Measurements from ENCODE around the gene UTP18. TPM values are rescaled to one million over a fixed set of nuclear protein-coding genes. Genes with fewer than 3 reads are reported as not detected.
"Not testable (repeated sequence)": the region's sequence is repeated elsewhere in the genome, so short reads cannot be mapped to it uniquely, and the experiment has no call there.

Gene UTP18
- total and polyA plus RNA-seq, 9 of the 15 experiments (the other 6 are each of a cell fraction or from before 2014, with no cell fraction given): 31.1 to 99.2 (median 66.7) TPM

DNA sequence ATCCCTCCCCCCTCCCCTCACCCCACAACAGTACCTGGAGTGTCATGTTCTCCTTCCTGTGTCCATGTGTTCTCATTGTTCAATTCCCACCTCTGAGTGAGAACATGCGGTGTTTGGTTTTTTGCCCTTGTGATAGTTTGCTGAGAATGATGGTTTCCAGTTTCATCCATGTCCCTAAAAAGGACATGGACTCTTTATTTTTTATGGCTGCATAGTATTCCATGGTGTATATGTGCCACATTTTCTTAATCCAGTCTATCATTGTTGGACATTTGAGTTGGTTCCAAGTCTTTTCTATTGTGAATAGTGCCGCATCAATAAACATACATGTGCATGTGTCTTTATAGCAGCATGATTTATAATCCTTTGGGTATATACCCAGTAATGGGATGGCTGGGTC, 34.0 kb downstream of the UTP18 start:
- H3K9me1 ChIP-seq (ENCODE audit: control insufficient read depth, insufficient read depth, low read length); H4K20me1 ChIP-seq (replicated peaks; ENCODE audit: control insufficient read depth, insufficient read depth, low read length); CTCF ChIA-PET (ENCODE audit: low intra/inter-chr PET ratio); intact Hi-C loops (cut with micrococcal nuclease); in situ Hi-C loops (cut with MboI); H3K9ac ChIP-seq (ENCODE audit: insufficient read depth in 1 of 2, low read depth in 2 of 2, low read length in 2 of 2); H3K4me3 ChIP-seq; H3K27ac ChIP-seq (ENCODE audit: extremely low read depth, low read depth, low read length); H3K4me2 ChIP-seq (ENCODE audit: insufficient read depth, low read length); H3K27me3 ChIP-seq (ENCODE audit: control insufficient read depth in 2 of 2, insufficient read depth in 2 of 2, low read length in 2 of 2); POLR2A ChIA-PET; H3K79me2 ChIP-seq (ENCODE audit: control insufficient read depth, insufficient read depth, low read length); H2AFZ ChIP-seq (ENCODE audit: low read depth, low read length); ATAC-seq; BruUV-seq (replicated peaks); H3K4me1 ChIP-seq (replicated peaks in 1 of 2; ENCODE audit: control insufficient read depth in 2 of 2, insufficient read depth in 2 of 2, low read length in 2 of 2); H3K9me3 ChIP-seq (replicated peaks; ENCODE audit: control insufficient read depth, insufficient read depth, low read depth, low read length); FAIRE-seq; DNase-seq (ENCODE audit: extremely low read depth in 1 of 4, low spot score in 3 of 4): not testable (repeated sequence)
- WGBS (ENCODE audit: insufficient coverage, low coverage, missing lambda C conversion rate): 100% methylated on average over 2 of the region's 2 CpGs
- peak; percentile 33 for TF ChIP-seq ZNF146 (CRISPR knock-in tag; IDR thresholded peaks at IDR 0.05; ENCODE audit: unreplicated experiment)
- peaks cover 67% of the 10 kb centered on the region for H3K36me3 ChIP-seq (ENCODE audit: control insufficient read depth, insufficient read depth, low read length)

- H3K79me2 ChIP-seq (ENCODE audit: control insufficient read depth, insufficient read depth, low read length): no peaks in the 10 kb centered on the region
- H3K4me2 ChIP-seq (ENCODE audit: insufficient read depth, low read length): no peak overlapping the region
- no peaks in the 10 kb centered on the region for H3K27me3 ChIP-seq (ENCODE audit: control insufficient read depth in 2 of 2, insufficient read depth in 2 of 2, low read length in 2 of 2)
- 48% methylated on average over 10 of the region's 10 CpGs for WGBS (ENCODE audit: insufficient coverage, low coverage, missing lambda C conversion rate)
- no peak overlapping the region for H3K9ac ChIP-seq (ENCODE audit: insufficient read depth in 1 of 2, low read depth in 2 of 2, low read length in 2 of 2)
- no peak overlapping the region for H2AFZ ChIP-seq (ENCODE audit: low read depth, low read length)
- ATAC-seq (peak; percentile 85), FAIRE-seq (peak; percentile 89), DNase-seq (ENCODE audit: extremely low read depth in 1 of 4, low spot score in 3 of 4) (peak; percentile 29 to 60 (median 42))
- ChIA-PET POLR2A (interaction anchor here (0.5 to 0.7 kb wide), 3 partner anchors 125 to 749 kb away, joined by 3 read pairs; no protein-coding TSS in a partner anchor), CTCF (ENCODE audit: low intra/inter-chr PET ratio) (interaction anchor here (0.6 to 1.2 kb wide), 3 partner anchors 23 to 617 kb away, joined by 3 to 8 read pairs (median 6); no protein-coding TSS in a partner anchor)
- H3K9me3 ChIP-seq (replicated peaks; ENCODE audit: control insufficient read depth, insufficient read depth, low read depth, low read length): no peaks in the 10 kb centered on the region
- in situ Hi-C loops (cut with MboI): no loop called here
- no TSS peak for BruUV-seq (replicated peaks)
- no peaks in the 10 kb centered on the region for H3K4me1 ChIP-seq (replicated peaks in 1 of 2; ENCODE audit: control insufficient read depth in 2 of 2, insufficient read depth in 2 of 2, low read length in 2 of 2)
- no peaks in the 10 kb centered on the region for H4K20me1 ChIP-seq (replicated peaks; ENCODE audit: control insufficient read depth, insufficient read depth, low read length)
- H3K4me3 ChIP-seq: no peak overlapping the region
- H3K36me3 ChIP-seq (ENCODE audit: control insufficient read depth, insufficient read depth, low read length): peaks cover 34% of the 10 kb centered on the region
- intact Hi-C loops (cut with micrococcal nuclease): loop anchor here (2.0 kb wide), 1 partner anchor 238 kb away; no protein-coding TSS in a partner anchor
- no peak overlapping the region for H3K27ac ChIP-seq (ENCODE audit: extremely low read depth, low read depth, low read length)
- no peaks in the 10 kb centered on the region for H3K9me1 ChIP-seq (ENCODE audit: control insufficient read depth, insufficient read depth, low read length)
- TF ChIP-seq ZNF239 (CRISPR knock-in tag; IDR thresholded peaks at IDR 0.05) (no peak), POLR2A (conservative IDR thresholded peaks at IDR 0.05) (0 out of 2 replicates have a peak, but pooled peaks have one; percentile 35), CREM (IDR thresholded peaks at IDR 0.05; ENCODE audit: low read depth) (no peak), POLR2AphosphoS5 (IDR thresholded peaks at IDR 0.05; ENCODE audit: control insufficient read depth, insufficient read depth, low read depth, low read length) (peak; percentile 19; the same call in 1 of the 2 replicates), HDAC2 (IDR thresholded peaks at IDR 0.05) (no peak), ZNF175 (CRISPR knock-in tag; IDR thresholded peaks at IDR 0.05; ENCODE audit: low read depth) (no peak), SUPT5H (IDR thresholded peaks at IDR 0.05) (peak; percentile 39; the same call in 1 of the 2 replicates), ZNF133 (CRISPR knock-in tag; IDR thresholded peaks at IDR 0.05) (no peak), KAT2B (IDR thresholded peaks at IDR 0.05; ENCODE audit: low read depth, low read length) (no peak), NCOA4 (IDR thresholded peaks at IDR 0.05; ENCODE audit: partially characterized antibody) (no peak), IRF2 (CRISPR knock-in tag; IDR thresholded peaks at IDR 0.05) (no peak), HNRNPL (IDR thresholded peaks at IDR 0.05; ENCODE audit: low read depth, low read length) (no peak), NFE2L1 (tag; IDR thresholded peaks at IDR 0.05; ENCODE audit: borderline replicate concordance, low read depth) (no peak)
- TF ChIP-seq, protein P1, sequence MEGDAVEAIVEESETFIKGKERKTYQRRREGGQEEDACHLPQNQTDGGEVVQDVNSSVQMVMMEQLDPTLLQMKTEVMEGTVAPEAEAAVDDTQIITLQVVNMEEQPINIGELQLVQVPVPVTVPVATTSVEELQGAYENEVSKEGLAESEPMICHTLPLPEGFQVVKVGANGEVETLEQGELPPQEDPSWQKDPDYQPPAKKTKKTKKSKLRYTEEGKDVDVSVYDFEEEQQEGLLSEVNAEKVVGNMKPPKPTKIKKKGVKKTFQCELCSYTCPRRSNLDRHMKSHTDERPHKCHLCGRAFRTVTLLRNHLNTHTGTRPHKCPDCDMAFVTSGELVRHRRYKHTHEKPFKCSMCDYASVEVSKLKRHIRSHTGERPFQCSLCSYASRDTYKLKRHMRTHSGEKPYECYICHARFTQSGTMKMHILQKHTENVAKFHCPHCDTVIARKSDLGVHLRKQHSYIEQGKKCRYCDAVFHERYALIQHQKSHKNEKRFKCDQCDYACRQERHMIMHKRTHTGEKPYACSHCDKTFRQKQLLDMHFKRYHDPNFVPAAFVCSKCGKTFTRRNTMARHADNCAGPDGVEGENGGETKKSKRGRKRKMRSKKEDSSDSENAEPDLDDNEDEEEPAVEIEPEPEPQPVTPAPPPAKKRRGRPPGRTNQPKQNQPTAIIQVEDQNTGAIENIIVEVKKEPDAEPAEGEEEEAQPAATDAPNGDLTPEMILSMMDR (IDR thresholded peaks at IDR 0.05 in 2 of 3, conservative IDR thresholded peaks at IDR 0.05 in 1 of 3; ENCODE audit: insufficient read depth in 2 of 3, low read depth in 1 of 3, low read length in 3 of 3): peak; percentile 65 to 86 (median 80)
Observed at GRCh38 chr17:51298508-51299371, 38.4 kb downstream of the UTP18 start.
